Endodermal cell (in vitro differentiated cells): ENCODE measurements around the gene P3H3. TPM values are rescaled to one million over a fixed set of nuclear protein-coding genes. Genes with fewer than 3 reads are reported as not detected.
A peak's percentile ranks its signal among the peaks of the same experiment; 100 is the strongest.

Source experiments
- DNase-seq: peaks from one replicate; pipeline ENCODE4 v3.0.0-alpha.2; 2017
- H3K27ac ChIP-seq: 2 replicates; pipeline ENCODE4 v1.5.1; 2013; ENCODE audit warnings: mild to moderate bottlenecking, low read depth, low read length, moderate library complexity
- H3K27me3 ChIP-seq: 2 replicates; pipeline ENCODE4 v1.6.1; 2013; ENCODE audit warnings: mild to moderate bottlenecking, low read length, moderate library complexity; ENCODE audit not compliant: insufficient read depth, control insufficient read depth, poor library complexity, severe bottlenecking
- H3K36me3 ChIP-seq: 2 replicates; pipeline ENCODE4 v1.7.0; 2013; ENCODE audit warnings: mild to moderate bottlenecking, low read length, moderate library complexity; ENCODE audit not compliant: control insufficient read depth, insufficient read depth
- H3K4me1 ChIP-seq: one replicate; pipeline ENCODE4 v1.7.0; 2013; ENCODE audit warnings: low read length; ENCODE audit not compliant: control insufficient read depth, insufficient read depth
- H3K4me3 ChIP-seq: 2 replicates; pipeline ENCODE4 v1.5.1; 2013; ENCODE audit warnings: mild to moderate bottlenecking, low read length, moderate library complexity
- H3K9ac ChIP-seq: 2 replicates; pipeline ENCODE4 v1.6.1; 2013; ENCODE audit warnings: mild to moderate bottlenecking, low read length, moderate library complexity; ENCODE audit not compliant: poor library complexity, severe bottlenecking; ENCODE audit errors: extremely low read depth
- H3K9me3 ChIP-seq: 2 replicates; pipeline ENCODE4 v1.6.1; 2013; ENCODE audit warnings: mild to moderate bottlenecking, low read length, moderate library complexity; ENCODE audit not compliant: control insufficient read depth
- H3K27ac Mint-ChIP-seq: 2 replicates; pipeline ENCODE4 v1.8.0; 2020; ENCODE audit warnings: mixed read lengths
- H3K27me3 Mint-ChIP-seq: 2 replicates; pipeline ENCODE4 v1.8.0; 2021; ENCODE audit warnings: mild to moderate bottlenecking, mixed read lengths; ENCODE audit not compliant: insufficient read depth
- H3K36me3 Mint-ChIP-seq: 2 replicates; pipeline ENCODE4 v1.8.0; 2020; ENCODE audit warnings: low read depth, mixed read lengths
- H3K4me1 Mint-ChIP-seq: 2 replicates; pipeline ENCODE4 v1.8.0; 2020; ENCODE audit warnings: mixed read lengths
- H3K4me3 Mint-ChIP-seq: 2 replicates; pipeline ENCODE4 v1.8.0; 2020; ENCODE audit warnings: mild to moderate bottlenecking, moderate library complexity, mixed read lengths
- H3K9me3 Mint-ChIP-seq: 2 replicates; pipeline ENCODE4 v1.8.0; 2020; ENCODE audit warnings: mild to moderate bottlenecking, mixed read lengths
- CTCF ChIP-seq: fragments of 200-600 bp; sonication (generic); conservative IDR thresholded peaks from 2 replicates; pipeline ENCODE4 v1.5.0; 2021; ENCODE audit warnings: antibody characterized with exemption, mild to moderate bottlenecking
- WGBS, 2 experiments: methylation state at CpG; one replicate each; pipeline versions ENCODE4 v1.1.5 to v1.1.7; 2013; ENCODE audit warnings: missing lambda C conversion rate in 2 of 2, mixed read lengths in 1 of 2; ENCODE audit not compliant: insufficient coverage in 1 of 2, insufficient read length in 1 of 2; 5-methylcytosine and 5-hydroxymethylcytosine counted together
- total RNA-seq, 2 donors: library from RNA; stranded (reverse); fragmentation: NEBNext Ultra II Directional in 1 of 2; extraction: Animal tissue kit (Norgen Biotek cat#: 25700) in 1 of 2; gene quantifications; 2 replicates in 1 of 2; 3 replicates in 1 of 2; pipeline ENCODE4 v1.2.1, GENCODE V29; 2021

Gene P3H3
- total RNA-seq, 2 donors from 2014 or later: 58.4 to 63.1 TPM

- Histone ChIP-seq H3K27ac (no peak overlapping the region), H3K9ac (no peak overlapping the region), H3K4me1 (peaks cover 6% of the 10 kb centered on the region), H3K27me3 (peaks cover 6% of the 10 kb centered on the region), H3K36me3 (no peaks in the 10 kb centered on the region), H3K9me3 (no peaks in the 10 kb centered on the region), H3K4me3 (no peak overlapping the region)
- Mint-ChIP-seq H3K27me3 (peaks cover 21% of the 10 kb centered on the region), H3K36me3 (no peaks in the 10 kb centered on the region), H3K27ac (no peak overlapping the region), H3K9me3 (no peaks in the 10 kb centered on the region), H3K4me3 (no peak overlapping the region), H3K4me1 (peaks cover 20% of the 10 kb centered on the region)
- peak; percentile 42 for DNase-seq
- WGBS, 2 experiments: 72 to 94% methylated on average over 3 to 5 of the region's 5 CpGs
- no peak for TF ChIP-seq CTCF
These were observed 43.4 kb upstream of the P3H3 start for GRCh38 chr12:6784761-6785160.

DNA sequence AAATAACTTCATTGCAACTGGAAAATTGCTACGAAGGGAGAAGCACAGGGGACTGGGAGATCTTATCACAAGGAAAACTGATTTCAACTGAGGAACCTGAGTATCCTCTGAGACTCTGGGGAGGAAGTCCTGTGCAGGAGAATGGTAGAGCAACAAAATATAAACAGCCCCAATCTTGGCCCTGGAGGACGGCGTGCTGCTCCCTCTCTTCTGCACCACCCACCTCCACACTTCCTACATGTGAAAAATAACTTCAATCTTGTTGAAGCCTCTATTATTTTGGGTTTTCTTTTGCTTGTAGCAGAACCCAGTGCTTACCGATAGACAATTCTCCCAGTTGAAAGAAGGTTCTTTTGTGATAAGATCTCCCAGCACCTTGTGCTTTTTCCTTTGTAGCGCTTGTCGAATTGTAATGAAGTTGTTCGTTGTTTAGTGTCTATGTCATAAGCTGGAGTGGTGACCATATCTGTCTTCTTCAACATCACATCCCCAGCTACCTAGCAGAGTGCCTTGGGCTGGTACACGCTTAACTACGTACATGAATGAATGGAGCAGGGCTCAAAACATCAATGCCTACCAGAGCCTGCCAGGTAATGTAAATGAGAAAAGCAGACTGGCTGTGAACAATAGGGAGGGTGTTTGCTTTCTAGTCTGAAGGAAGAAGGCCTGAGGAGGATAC, 41.7 kb upstream of the P3H3 start:
- H3K9me3 ChIP-seq: no peaks in the 10 kb centered on the region
- Mint-ChIP-seq H3K4me3 (no peak overlapping the region), H3K36me3 (no peaks in the 10 kb centered on the region), H3K9me3 (no peaks in the 10 kb centered on the region), H3K4me1 (peaks cover 21% of the 10 kb centered on the region), H3K27me3 (peaks cover 33% of the 10 kb centered on the region), H3K27ac (peak overlapping the region; percentile 65)
- peak; percentile 60 for DNase-seq
- WGBS, 2 experiments: 74 to 84% methylated on average over 4 to 7 of the region's 9 CpGs
- TF ChIP-seq CTCF: no peak
- no peaks in the 10 kb centered on the region for H3K36me3 ChIP-seq
- H3K4me1 ChIP-seq: peaks cover 6% of the 10 kb centered on the region
- H3K9ac ChIP-seq: no peak overlapping the region
- H3K4me3 ChIP-seq: no peak overlapping the region
- H3K27ac ChIP-seq: no peak overlapping the region
- peaks cover 18% of the 10 kb centered on the region for H3K27me3 ChIP-seq

- H3K36me3 Mint-ChIP-seq: no peaks in the 10 kb centered on the region
- H3K27ac Mint-ChIP-seq: peak overlapping the region; percentile 65
- 91 to 95% methylated on average over 5 of the region's 5 CpGs for WGBS, 2 experiments
These were observed 40.9 kb upstream of the P3H3 start for GRCh38 chr12:6787309-6787708.

More at GRCh38 chr12:6787309-6787708, 40.9 kb upstream of the P3H3 start:
- Mint-ChIP-seq H3K9me3 (no peaks in the 10 kb centered on the region), H3K4me1 (peaks cover 21% of the 10 kb centered on the region), H3K27me3 (peaks cover 37% of the 10 kb centered on the region), H3K4me3 (no peak overlapping the region)
- H3K4me1 ChIP-seq: peaks cover 6% of the 10 kb centered on the region
- no peak for TF ChIP-seq CTCF
- H3K4me3 ChIP-seq: no peak overlapping the region
- H3K9me3 ChIP-seq: no peaks in the 10 kb centered on the region
- H3K27me3 ChIP-seq: peaks cover 20% of the 10 kb centered on the region
- no peak overlapping the region for H3K27ac ChIP-seq
- no peak overlapping the region for H3K9ac ChIP-seq
- DNase-seq: no peak
- H3K36me3 ChIP-seq: no peaks in the 10 kb centered on the region
